ENCODE measurements around the gene NDUFAF2.
"Not testable (repeated sequence)": the region's sequence is repeated elsewhere in the genome, so short reads cannot be mapped to it uniquely, and the experiment has no call there.

Gene NDUFAF2

DNA sequence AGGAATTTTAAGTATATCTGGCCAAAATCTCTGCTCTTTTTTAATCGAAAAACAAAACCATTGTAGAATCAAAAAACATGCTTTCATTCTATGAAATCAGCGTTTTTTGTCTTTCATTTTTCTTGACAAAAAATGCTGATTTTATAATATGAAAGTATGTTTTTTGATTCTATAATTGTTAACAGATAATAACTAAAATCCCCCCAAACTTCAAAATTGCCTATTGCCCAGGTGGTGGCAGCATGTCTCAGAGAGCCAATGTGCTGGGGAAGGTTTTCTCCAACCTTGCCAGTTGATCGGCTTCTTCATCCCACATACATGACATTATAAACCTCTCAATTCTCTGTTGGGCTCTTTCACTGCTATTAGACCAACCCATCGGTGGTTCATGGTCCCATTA lies 222.4 kb downstream of the NDUFAF2 start:
- in situ Hi-C loops (cut with HindIII; ENCODE audit: low sequenced_read_pairs), result loop anchor here (5.0 kb wide), 1 partner anchor 100 kb away; no protein-coding TSS in a partner anchor

DNA sequence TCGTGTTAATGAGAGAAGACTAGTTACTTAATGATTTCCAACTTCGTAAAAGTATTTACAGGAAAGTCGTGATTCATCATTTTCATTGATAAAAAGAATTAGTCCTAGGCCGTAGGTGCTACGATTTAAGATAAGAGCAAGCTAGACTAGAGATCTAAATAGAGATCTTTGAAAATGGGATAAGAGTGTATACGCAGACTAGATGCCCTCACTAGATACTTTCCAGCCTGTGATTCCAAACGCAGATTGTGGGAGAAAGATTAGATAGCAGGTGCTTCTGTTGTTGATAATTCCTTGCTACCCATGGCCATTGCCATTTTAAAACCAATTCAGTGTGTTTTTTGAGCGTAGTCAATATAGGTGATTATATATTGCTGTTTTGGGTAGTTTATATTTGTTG lies 223.9 kb downstream of the NDUFAF2 start:
- in situ Hi-C loops (cut with HindIII; ENCODE audit: low sequenced_read_pairs), result loop anchor here (5.0 kb wide), 1 partner anchor 98 kb away; no protein-coding TSS in a partner anchor

DNA sequence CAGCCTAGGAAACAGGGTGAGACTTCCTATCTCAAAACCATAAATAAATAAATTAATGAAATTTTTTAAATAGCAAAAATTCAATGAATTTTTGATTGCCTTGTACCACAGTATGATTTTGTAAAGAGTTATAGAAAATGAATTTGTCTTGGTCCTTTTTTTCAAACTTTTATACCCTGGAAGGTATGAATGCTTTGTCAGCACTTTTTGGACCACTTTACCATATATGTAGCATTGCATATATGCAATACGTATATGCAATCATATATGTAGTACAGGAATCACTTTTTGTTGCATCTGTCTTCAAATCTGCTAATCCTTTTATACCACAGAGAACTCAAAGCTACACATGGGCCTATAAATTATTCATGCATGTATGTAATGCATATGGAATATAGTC lies 226.5 kb downstream of the NDUFAF2 start:
- in situ Hi-C loops (cut with HindIII; ENCODE audit: low sequenced_read_pairs), result loop anchor here (10.0 kb wide), 1 partner anchor 293 kb away; no protein-coding TSS in a partner anchor

DNA sequence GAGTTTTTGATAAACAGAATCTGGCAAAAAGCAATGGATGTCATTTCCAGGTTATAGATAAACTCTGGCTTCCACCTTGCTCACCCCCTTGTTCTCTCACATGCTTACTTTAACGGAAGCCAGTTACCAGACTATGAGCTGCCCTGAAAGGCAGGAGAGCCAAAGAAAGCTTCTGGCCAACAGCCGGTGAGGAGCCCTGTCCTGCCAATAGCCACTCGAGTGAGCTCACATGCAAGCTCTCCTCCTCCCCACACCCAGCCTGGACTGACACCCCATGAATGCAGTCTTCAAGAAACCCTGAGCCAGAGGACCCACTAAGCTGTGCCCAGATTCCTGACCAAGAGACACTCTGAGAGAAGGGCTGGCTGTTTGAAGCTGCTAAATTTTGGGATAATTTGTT lies 231.6 kb downstream of the NDUFAF2 start:
- in situ Hi-C loops (cut with HindIII; ENCODE audit: low sequenced_read_pairs), result loop anchor here (10.0 kb wide), 1 partner anchor 288 kb away; no protein-coding TSS in a partner anchor

DNA sequence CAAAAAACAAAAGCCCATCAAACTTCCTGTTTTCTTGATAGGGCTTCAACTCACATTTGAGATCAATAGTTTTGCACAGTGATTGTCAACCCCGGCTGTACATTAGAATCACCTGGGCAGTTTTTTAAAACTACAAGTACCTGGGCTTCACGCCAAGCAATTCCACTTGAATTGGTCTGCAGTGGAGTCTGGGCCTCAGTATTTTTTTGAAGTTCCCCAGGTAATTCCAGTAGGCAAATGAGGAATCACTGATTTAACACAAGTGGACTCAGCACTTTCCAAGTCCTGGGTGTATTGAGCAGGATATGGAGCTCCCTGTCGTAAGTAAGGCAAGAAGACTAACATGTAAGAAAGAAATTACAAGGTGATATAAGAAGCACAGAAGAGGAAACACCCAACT lies 232.1 kb downstream of the NDUFAF2 start:
- in situ Hi-C loops (cut with HindIII; ENCODE audit: low sequenced_read_pairs), result loop anchor here (10.0 kb wide), 1 partner anchor 288 kb away; no protein-coding TSS in a partner anchor

DNA sequence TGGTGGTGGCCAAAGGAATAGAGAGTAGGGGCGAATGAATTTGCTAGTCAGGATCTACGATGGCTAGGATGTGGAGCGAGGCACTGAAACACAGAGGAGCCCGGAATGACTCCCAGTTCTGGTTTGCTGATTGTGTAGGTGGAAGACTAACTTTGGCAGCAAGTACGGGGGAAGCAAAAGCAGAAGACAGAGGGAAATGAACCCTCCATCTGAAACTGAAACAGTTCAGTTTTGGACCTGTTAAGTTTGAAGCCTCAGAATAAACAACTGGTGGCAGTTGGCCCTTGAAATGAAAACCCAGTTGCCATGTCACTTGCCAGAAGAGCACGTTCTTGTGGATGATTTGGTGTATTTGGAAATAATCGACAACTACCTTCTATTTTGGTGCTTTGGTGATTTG lies 232.7 kb downstream of the NDUFAF2 start:
- in situ Hi-C loops (cut with HindIII; ENCODE audit: low sequenced_read_pairs), result loop anchor here (10.0 kb wide), 1 partner anchor 287 kb away; no protein-coding TSS in a partner anchor

DNA sequence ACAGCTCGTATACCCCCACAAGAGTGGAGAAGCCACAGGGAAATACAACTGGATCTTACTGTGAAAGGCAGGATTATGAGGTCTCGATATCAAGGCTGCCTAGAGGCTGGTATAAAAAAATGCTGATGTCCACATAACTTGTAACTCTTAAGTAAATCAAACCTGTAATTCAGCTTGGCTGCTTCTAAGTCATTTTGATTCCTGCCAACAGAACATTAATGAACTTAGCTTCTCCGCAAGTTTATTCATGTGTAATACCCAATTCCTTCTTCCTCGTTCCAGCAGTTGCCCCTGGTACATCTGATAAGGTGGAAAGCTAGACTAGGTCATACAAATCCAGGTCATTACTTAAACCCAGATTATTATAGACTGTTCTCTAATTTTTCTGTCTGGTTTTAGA lies 233.7 kb downstream of the NDUFAF2 start:
- in situ Hi-C loops (cut with HindIII; ENCODE audit: low sequenced_read_pairs), result loop anchor here (10.0 kb wide), 1 partner anchor 286 kb away; no protein-coding TSS in a partner anchor

DNA sequence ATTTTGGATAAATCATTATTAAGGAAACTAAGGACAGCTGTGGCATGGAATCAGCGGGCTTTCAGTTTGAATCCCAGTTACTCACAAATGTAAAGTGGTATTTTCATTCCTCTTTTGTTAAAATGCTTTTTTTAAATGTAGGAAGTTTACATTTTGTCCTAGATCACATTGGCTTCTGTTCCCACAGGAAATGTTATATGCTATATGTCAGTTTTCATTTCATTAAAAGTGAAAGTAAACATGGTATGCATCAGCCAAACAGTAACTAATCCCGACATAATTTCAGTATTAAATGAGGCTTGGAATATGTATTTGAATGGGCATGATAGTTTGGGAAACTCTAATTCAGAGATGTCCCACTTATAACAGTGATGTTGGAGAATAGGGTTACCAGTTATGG lies 235.9 kb downstream of the NDUFAF2 start:
- in situ Hi-C loops (cut with HindIII; ENCODE audit: low sequenced_read_pairs), result no loop called here

DNA sequence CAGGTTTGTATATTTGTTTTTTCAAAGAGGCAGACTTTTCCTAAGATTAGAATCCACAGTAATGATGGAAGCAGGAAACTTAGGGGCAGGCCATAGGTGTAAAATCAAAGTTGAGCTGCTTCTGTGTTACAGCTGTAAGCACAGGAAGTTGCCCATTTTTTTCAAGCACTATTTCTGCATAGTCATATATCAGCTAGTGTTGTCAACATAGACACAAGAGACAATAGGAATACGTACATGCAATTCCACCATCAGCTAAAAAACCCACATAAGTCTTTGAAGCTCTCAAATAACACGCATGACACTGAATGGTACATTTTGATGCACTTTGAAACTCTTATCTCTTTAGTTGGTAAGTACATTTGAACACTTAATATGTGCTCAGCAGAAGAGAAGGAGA lies 237.4 kb downstream of the NDUFAF2 start:
- in situ Hi-C loops (cut with HindIII; ENCODE audit: low sequenced_read_pairs), result no loop called here

DNA sequence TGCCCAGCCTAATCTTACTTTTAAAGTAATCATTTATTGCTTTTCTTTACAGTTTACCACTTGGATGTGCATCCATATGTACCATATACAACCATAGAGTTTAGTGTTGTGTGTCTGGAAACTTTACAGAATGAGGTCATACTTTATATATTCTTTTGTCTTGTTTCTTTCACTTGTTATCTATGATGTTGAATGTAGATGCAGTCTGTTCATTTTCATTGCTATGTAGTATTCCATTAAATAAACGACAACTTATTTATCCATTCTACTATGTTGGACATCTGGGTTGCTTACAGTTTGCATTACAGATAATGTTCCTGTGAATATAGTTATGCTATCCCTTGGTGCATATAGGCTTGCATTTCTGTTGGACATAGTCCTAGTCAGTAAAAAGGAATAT lies 238.5 kb downstream of the NDUFAF2 start:
- in situ Hi-C loops (cut with HindIII; ENCODE audit: low sequenced_read_pairs), result no loop called here

DNA sequence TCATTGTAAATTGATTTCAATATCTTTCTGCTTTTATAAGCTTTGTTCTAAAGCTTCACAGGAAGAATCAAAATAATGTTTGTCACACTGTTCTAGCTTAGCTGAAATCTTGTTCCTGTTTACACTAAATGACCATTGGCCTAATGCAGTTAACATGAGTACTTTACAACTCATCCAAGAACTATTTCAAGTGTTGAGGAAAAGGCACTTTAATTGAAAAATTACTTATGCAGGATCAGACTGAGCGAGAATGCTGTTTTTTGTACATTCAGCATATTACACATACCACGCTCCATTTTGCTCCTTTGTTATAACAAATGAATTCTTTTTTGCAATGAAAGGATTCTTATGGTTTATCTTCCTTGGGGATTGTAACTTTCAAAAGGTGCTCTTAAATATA lies 239.7 kb downstream of the NDUFAF2 start:
- in situ Hi-C loops (cut with HindIII; ENCODE audit: low sequenced_read_pairs), result no loop called here

DNA sequence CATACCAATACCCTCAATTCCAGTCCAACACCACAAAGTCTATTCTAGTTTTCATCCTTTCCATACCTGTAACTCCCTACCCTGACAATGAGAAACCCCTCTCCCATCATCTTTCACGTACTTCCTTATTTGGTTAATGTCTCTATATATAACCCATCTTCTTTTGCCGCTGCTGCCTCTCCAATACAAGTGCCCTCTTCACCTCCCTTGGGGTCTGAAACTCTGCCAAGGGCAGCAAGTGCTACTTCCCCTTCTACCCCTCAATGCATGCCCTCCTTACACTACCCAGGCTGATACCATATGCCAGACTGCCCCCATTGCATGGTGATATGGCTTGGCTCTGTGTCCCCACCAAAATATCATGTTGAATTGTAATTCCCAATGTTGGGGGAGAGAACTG lies 241.6 kb downstream of the NDUFAF2 start:
- in situ Hi-C loops (cut with HindIII; ENCODE audit: low sequenced_read_pairs), result no loop called here

DNA sequence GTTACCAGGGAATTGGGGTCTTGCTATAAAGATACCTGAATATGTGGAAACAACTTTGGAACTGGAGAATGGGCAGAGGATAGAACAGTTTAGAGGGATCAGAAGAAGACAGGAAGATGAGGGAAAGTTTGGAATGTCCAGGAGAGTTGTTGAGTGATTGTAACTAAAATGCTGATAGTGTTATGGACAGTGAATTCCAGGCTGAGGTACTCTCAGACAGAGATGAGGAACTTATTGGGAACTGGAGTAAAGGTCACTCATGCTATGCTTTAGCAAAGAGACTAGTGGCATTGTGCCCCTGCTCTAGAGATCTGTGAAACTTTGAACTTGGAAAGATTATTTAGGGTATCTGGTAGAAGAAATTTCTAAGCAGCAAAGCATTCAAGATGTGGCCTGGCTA lies 242.3 kb downstream of the NDUFAF2 start:
- in situ Hi-C loops (cut with HindIII; ENCODE audit: low sequenced_read_pairs), result not testable (repeated sequence)

DNA sequence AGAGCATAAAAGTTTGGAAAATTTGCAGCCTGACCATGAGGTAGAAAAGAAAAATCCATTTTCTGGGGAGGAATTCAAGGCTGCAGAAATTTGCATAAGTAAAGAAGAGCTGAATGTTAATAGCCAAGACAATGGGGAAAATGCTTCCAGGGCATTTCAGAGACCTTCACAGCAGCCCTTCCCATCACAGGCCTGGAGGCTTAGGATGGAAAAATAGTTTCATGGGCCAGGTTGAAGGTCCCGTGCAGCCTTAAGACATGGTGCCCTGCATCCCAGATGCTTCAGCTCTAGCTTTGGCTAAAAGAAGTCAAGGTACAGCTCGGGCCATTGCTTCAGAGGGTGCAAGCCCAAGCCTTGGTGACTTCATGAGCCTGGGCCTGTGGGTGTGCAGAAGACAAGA lies 242.8 kb downstream of the NDUFAF2 start:
- in situ Hi-C loops (cut with HindIII; ENCODE audit: low sequenced_read_pairs), result not testable (repeated sequence)

DNA sequence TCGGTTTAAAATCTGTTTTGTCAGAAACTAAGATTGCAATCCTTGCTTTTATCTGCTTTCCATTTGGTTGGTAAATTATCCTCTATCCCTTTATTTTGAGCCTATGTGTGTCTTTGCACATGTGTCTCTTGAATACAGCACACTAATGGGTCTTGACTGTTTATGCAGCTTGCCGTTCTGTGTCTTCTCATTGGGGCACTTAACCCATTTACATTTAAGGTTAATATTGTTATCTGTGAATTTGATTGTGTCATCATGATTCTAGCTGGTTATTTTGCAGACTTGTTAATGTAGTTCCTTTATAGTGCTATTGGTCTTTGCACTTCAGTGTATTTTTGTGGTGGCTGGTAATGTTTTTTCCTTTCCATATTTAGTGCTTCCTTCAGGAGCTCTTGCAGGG lies 253.6 kb downstream of the NDUFAF2 start:
- in situ Hi-C loops (cut with HindIII; ENCODE audit: low sequenced_read_pairs), result no loop called here

DNA sequence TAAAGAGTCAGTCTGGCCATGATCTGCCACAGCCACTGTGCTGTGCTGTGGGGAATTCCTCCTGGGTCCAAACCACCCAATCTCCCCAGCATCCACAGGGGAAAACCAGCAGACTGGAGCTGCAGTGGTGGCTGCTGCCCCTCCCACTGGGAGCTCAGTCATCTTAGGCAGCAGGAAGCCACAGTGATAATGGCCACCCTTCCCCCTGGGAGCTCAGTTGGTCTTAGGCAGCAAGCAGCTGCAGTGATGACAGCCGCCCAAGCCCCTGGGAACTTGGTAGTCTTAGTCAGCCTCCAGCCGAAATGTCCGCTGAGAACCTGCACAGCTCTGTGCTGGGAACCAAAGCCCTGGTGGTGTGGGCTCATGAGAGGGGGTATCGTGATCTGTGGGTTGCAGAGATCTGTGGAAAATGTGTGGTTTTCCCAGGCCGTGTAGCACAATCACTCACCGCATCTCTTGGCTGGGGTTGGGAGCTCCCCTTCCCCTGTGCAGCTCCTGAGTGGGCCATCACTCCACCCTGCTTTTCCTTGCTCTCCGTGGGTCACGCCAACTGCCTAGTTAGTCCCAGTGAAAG lies 255.7 kb downstream of the NDUFAF2 start:
- in situ Hi-C loops (cut with HindIII; ENCODE audit: low sequenced_read_pairs), result no loop called here

DNA sequence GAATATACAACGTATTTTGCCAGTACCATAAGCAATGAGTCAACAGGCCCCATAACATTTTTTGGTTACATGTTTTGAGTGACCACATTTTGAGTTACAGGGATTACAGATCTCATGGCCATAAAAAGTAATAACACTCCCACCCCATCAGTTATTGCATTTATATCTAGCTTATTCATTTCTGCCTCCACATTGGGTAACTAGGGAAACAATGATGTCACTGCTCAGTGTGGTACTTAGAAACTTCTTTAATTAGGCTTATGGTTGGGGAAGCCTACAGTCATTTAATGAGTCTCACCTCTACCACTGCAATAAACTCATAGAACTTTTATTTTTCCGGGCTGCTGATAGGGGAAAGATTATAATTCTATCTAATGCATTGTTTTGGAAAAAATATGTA lies 257.2 kb downstream of the NDUFAF2 start:
- in situ Hi-C loops (cut with HindIII; ENCODE audit: low sequenced_read_pairs), result no loop called here
